GM12878 (cell line): Measurements from ENCODE around the gene COL15A1. TPM values are rescaled to one million over a fixed set of nuclear protein-coding genes. Genes with fewer than 3 reads are reported as not detected.

Experiments used
- ATAC-seq: fragments of 200-7000 bp; cut with Tn5 transposase; 3 replicates; pipeline ENCODE4 v1.9.1; 2020; ENCODE audit warnings: mild to moderate bottlenecking, moderate library complexity
- BruUV-seq: library from RNA; stranded (reverse); fragments of 400-500 nt; replicated peaks from 2 replicates; lab custom pipeline; 2021; lab: Mats Ljungman, UMichigan
- CTCF ChIA-PET: fragments of 300-600 bp; sonication (Branson Sonifier 250); formaldehyde crosslinking; extraction: SDS; loops from one replicate; lab custom pipeline; 2021; ENCODE audit warnings: inconsistent platforms; lab: Yijun Ruan, JAX
- POLR2A ChIA-PET: fragments of 350-600 bp; formaldehyde crosslinking; extraction: SDS; loops from one replicate; lab custom pipeline; 2021; ENCODE audit warnings: inconsistent platforms; lab: Charles Lee
- RAD21 ChIA-PET: fragments of 300-600 bp; sonication (Branson Sonifier 250); formaldehyde crosslinking; loops from one replicate; lab custom pipeline; 2023; ENCODE audit warnings: antibody characterized with exemption; ENCODE audit not compliant: unreplicated experiment; lab: Charles Lee
- SMC1A ChIA-PET: fragments of 300-600 bp; sonication (Branson Sonifier 250); formaldehyde crosslinking; loops from one replicate; lab custom pipeline; 2023; ENCODE audit not compliant: unreplicated experiment, uncharacterized antibody; lab: Charles Lee
- DNase-seq: peaks from one replicate; pipeline ENCODE4 v3.0.0-alpha.2; 2011; ENCODE audit warnings: low read depth, low spot score
- FAIRE-seq: peaks from 3 replicates; lab custom pipeline; 2011; peaks lifted over from hg19 to GRCh38; lab: Jason Lieb, UNC
- H2AFZ ChIP-seq: 2 replicates; pipeline ENCODE4 v1.6.0; 2011; ENCODE audit warnings: low read depth, low read length, control low read depth; ENCODE audit not compliant: control insufficient read depth
- H3K27ac ChIP-seq: 2 replicates; pipeline ENCODE4 v1.5.1; 2011; ENCODE audit warnings: control low read depth; ENCODE audit not compliant: control insufficient read depth, insufficient read depth
- H3K27me3 ChIP-seq, 2 experiments: replicated peaks in 1 of 2; 2 replicates each; pipeline versions ENCODE4 v1.6.0 to v1.6.1; 2011; ENCODE audit warnings: low read length in 1 of 2; ENCODE audit not compliant: control insufficient read depth in 2 of 2, insufficient read depth in 2 of 2
- H3K36me3 ChIP-seq, 2 experiments: 2 replicates each; pipeline ENCODE4 v1.5.1; 2011; ENCODE audit warnings: low read length in 1 of 2; ENCODE audit not compliant: control insufficient read depth in 2 of 2, insufficient read depth in 2 of 2
- H3K4me1 ChIP-seq: 2 replicates; pipeline ENCODE4 v1.6.1; 2011; ENCODE audit warnings: mild to moderate bottlenecking, low read length, moderate library complexity, mixed read lengths; ENCODE audit not compliant: control insufficient read depth, insufficient read depth
- H3K4me2 ChIP-seq: 2 replicates; pipeline ENCODE4 v1.6.0; 2011; ENCODE audit warnings: control low read depth; ENCODE audit not compliant: control insufficient read depth, insufficient read depth
- H3K4me3 ChIP-seq: fragments of 200-600 bp; sonication (generic); 2 replicates; pipeline ENCODE4 v1.5.1; 2016
- H3K79me2 ChIP-seq: 2 replicates; pipeline ENCODE4 v1.6.0; 2011; ENCODE audit warnings: low read length; ENCODE audit not compliant: control insufficient read depth, insufficient read depth
- H3K9ac ChIP-seq: 2 replicates; pipeline ENCODE4 v1.8.0; 2011; ENCODE audit warnings: low read length, control low read depth, mixed read lengths; ENCODE audit not compliant: control insufficient read depth, insufficient read depth
- H3K9me3 ChIP-seq: replicated peaks from 3 replicates; pipeline ENCODE4 v1.5.1; 2011; ENCODE audit warnings: mild to moderate bottlenecking, low read length; ENCODE audit not compliant: control insufficient read depth, insufficient read depth
- H4K20me1 ChIP-seq: 2 replicates; pipeline ENCODE4 v1.6.0; 2011; ENCODE audit not compliant: control insufficient read depth, insufficient read depth
- CUX1 ChIP-seq: IDR thresholded peaks from 2 replicates; pipeline ENCODE4 v1.6.1; 2012; ENCODE audit warnings: improper control_type of control experiment, low read depth, low read length; ENCODE audit not compliant: insufficient replicate concordance
- EP300 ChIP-seq, 2 experiments: fragments of 150-350 bp in 1 of 2; IDR thresholded peaks; 2 replicates each; pipeline ENCODE4 v1.6.1; 2011 to 2012; ENCODE audit warnings: low read depth in 2 of 2, low read length in 2 of 2, borderline replicate concordance in 1 of 2, improper control_type of control experiment in 1 of 2, inconsistent platforms in 1 of 2; ENCODE audit not compliant: control insufficient read depth in 1 of 2
- HDAC2 ChIP-seq: fragments of 200-600 bp; sonication (generic); IDR thresholded peaks from 2 replicates; pipeline ENCODE4 v1.6.1; 2017
- RAD51 ChIP-seq: fragments of 450-650 bp; IDR thresholded peaks from 2 replicates; pipeline ENCODE4 v1.6.1; 2016; ENCODE audit warnings: moderate library complexity, mild to moderate bottlenecking, inconsistent platforms
- RUNX3 ChIP-seq: IDR thresholded peaks from 2 replicates; pipeline ENCODE4 v1.6.1; 2012; ENCODE audit warnings: low read length, inconsistent platforms
- TCF7 ChIP-seq: IDR thresholded peaks from 2 replicates; pipeline ENCODE4 v1.6.1; 2014; ENCODE audit warnings: antibody characterized with exemption, borderline replicate concordance
- WGBS: methylation state at CpG from one replicate; pipeline ENCODE4 v1.1.6; 2016; ENCODE audit warnings: low lambda C conversion rate; ENCODE audit not compliant: insufficient replicate concordance, insufficient coverage; ENCODE audit errors: missing lambda C conversion rate; 5-methylcytosine and 5-hydroxymethylcytosine counted together
- in situ Hi-C: fragments of 300-500 bp; cut with MboI; formaldehyde crosslinking; loops from 9 replicates; pipeline ENCODE4 v1.14.3; 2018; ENCODE audit warnings: mixed read lengths
- intact Hi-C: fragments of 100-400 bp; cut with micrococcal nuclease; formaldehyde crosslinking; loops from one replicate; pipeline ENCODE4 v1.14.2; 2022; ENCODE audit not compliant: unreplicated experiment
- polyA plus RNA-seq, 11 experiments: library from polyadenylated mRNA; depleted of rRNA in 4 of 11; unstranded in 6 of 11; stranded (reverse) in 5 of 11; fragments of >200 nt; fragmentation: Nextera tagmentation in 4 of 11; fragmentation: Illumina TruSeq in 1 of 11; extraction: Ambion mirVana in 4 of 11; extraction: Trizol in 1 of 11; gene quantifications; 1 replicate in 1 of 11; 2 replicates in 10 of 11; pipeline versions ENCODE4 v1.2.1 to v1.2.3, GENCODE V29; 2011 to 2016; ENCODE audit warnings: inconsistent platforms in 2 of 11, missing spikeins in 2 of 11, low read depth in 1 of 11
- total RNA-seq, 4 experiments: library from RNA; depleted of rRNA in 3 of 4; stranded (reverse); fragments of >200 nt in 3 of 4; fragmentation: Illumina TruSeq in 1 of 4; extraction: Trizol in 1 of 4; gene quantifications; 2 replicates each; pipeline versions ENCODE4 v1.2.1 to v1.2.3, GENCODE V29; 2013 to 2021
- TF ChIP-seq, protein P1 (sequence below): IDR thresholded peaks from 2 replicates; pipeline ENCODE4 v1.6.1; 2012; ENCODE audit warnings: mild to moderate bottlenecking, low read depth, low read length

COL15A1 gene
- total and polyA plus RNA-seq, 10 of the 15 experiments (the other 5 are each of a cell fraction or from before 2014, with no cell fraction given), result 0.01 to 0.28 (median 0.06) TPM; not detected in 2

DNA sequence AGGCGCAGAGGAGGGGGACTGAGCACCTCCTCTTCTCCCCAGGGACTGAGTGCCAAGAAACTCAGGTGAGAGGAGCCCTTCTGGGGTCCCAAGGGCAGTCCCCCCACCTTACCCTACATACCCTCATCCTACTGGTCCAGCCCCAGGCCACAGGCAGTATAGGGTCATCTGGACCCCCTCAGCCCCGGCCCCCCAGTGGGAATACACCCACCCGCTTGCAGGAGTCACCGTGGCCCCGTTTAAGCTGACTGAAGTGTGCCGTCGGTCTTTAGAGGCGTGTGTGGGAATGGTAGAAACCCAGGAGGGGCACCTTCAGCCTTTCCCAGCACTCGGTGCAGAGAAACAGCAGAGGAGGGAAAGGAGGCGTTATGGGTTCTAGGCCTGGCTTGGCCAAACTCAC is 30.8 kb downstream of the COL15A1 start:
- ChIA-PET POLR2A (no interaction called here), RAD21 (interaction anchor here (1.1 to 4.9 kb wide), 4 partner anchors 19 to 166 kb away, joined by 3 to 24 read pairs (median 4); no protein-coding TSS in a partner anchor), CTCF (interaction anchor here (1.0 to 8.4 kb wide), 6 partner anchors 9 to 227 kb away, joined by 3 to 123 read pairs (median 5); no protein-coding TSS in a partner anchor), SMC1A (interaction anchor here (2.3 to 2.7 kb wide), 3 partner anchors 23 to 167 kb away, joined by 13 to 25 read pairs (median 15); no protein-coding TSS in a partner anchor)
- no peak overlapping the region for H3K4me3 ChIP-seq
- intact Hi-C loops, result no loop called here
- H3K36me3 ChIP-seq, result no peaks in the 10 kb centered on the region
- no peak for TF ChIP-seq RUNX3
- TF ChIP-seq TCF7, result no peak
- TF ChIP-seq EP300 (IDR thresholded peaks at IDR 0.05; ENCODE audit: borderline replicate concordance in 1 of 2, control insufficient read depth in 1 of 2, low read depth in 2 of 2, low read length in 2 of 2), result no peak
- TF ChIP-seq, protein P1, sequence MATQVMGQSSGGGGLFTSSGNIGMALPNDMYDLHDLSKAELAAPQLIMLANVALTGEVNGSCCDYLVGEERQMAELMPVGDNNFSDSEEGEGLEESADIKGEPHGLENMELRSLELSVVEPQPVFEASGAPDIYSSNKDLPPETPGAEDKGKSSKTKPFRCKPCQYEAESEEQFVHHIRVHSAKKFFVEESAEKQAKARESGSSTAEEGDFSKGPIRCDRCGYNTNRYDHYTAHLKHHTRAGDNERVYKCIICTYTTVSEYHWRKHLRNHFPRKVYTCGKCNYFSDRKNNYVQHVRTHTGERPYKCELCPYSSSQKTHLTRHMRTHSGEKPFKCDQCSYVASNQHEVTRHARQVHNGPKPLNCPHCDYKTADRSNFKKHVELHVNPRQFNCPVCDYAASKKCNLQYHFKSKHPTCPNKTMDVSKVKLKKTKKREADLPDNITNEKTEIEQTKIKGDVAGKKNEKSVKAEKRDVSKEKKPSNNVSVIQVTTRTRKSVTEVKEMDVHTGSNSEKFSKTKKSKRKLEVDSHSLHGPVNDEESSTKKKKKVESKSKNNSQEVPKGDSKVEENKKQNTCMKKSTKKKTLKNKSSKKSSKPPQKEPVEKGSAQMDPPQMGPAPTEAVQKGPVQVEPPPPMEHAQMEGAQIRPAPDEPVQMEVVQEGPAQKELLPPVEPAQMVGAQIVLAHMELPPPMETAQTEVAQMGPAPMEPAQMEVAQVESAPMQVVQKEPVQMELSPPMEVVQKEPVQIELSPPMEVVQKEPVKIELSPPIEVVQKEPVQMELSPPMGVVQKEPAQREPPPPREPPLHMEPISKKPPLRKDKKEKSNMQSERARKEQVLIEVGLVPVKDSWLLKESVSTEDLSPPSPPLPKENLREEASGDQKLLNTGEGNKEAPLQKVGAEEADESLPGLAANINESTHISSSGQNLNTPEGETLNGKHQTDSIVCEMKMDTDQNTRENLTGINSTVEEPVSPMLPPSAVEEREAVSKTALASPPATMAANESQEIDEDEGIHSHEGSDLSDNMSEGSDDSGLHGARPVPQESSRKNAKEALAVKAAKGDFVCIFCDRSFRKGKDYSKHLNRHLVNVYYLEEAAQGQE, result no peak
- no peak for TF ChIP-seq HDAC2
- TF ChIP-seq RAD51, result no peak
- no peak for TF ChIP-seq CUX1
- 13% methylated on average over 10 of the region's 10 CpGs for WGBS
- peaks cover 5% of the 10 kb centered on the region; the same call in 1 of the 2 replicates for H4K20me1 ChIP-seq
- no peaks in the 10 kb centered on the region for H3K79me2 ChIP-seq
- no peaks in the 10 kb centered on the region for H3K9me3 ChIP-seq
- no peak for DNase-seq
- H3K4me2 ChIP-seq, result no peak overlapping the region; the same call in 1 of the 2 replicates
- in situ Hi-C loops, result no loop called here
- no peak overlapping the region for H2AFZ ChIP-seq
- peaks cover 7% of the 10 kb centered on the region in 2 experiments for H3K27me3 ChIP-seq
- H3K4me1 ChIP-seq, result no peaks in the 10 kb centered on the region; the same call in 1 of the 2 replicates
- BruUV-seq, result no TSS peak
- H3K27ac ChIP-seq, result no peak overlapping the region
- ATAC-seq, result peak; percentile 37
- no peak overlapping the region for H3K9ac ChIP-seq
- no peak for FAIRE-seq
